Stimulated activated effector memory CD8-positive, alpha-beta T cell treated with anti-CD3 and anti-CD28 coated beads, Interleukin-12 subunit alpha, Interleukin-12 subunit beta, amount 100 ng/mL, for 72 hours (primary cell): ENCODE results near the gene UTP3.

ENCODE experiments used
- ATAC-seq: fragments of 150-1000 bp; cut with Tn5 transposase; 2 replicates; pipeline ENCODE4 v1.10.0; 2021
- DNase-seq, 2 donors: peaks; one replicate each; pipeline ENCODE4 v3.0.0; 2021 to 2022; ENCODE audit warnings: low spot score in 2 of 2
- H3K27ac Mint-ChIP-seq: one replicate; pipeline ENCODE4 v1.8.0; 2022; ENCODE audit warnings: mild to moderate bottlenecking, mixed read lengths
- H3K36me3 Mint-ChIP-seq: one replicate; pipeline ENCODE4 v1.8.0; 2022; ENCODE audit warnings: mild to moderate bottlenecking, mixed read lengths
- H3K4me1 Mint-ChIP-seq: one replicate; pipeline ENCODE4 v1.8.0; 2022; ENCODE audit warnings: mixed read lengths
- H3K4me3 Mint-ChIP-seq: one replicate; pipeline ENCODE4 v1.8.0; 2022; ENCODE audit warnings: mild to moderate bottlenecking, mixed read lengths
- H3K9me3 Mint-ChIP-seq: one replicate; pipeline ENCODE4 v1.8.0; 2022; ENCODE audit warnings: mixed read lengths

The UTP3 gene

GRCh38 chr4:70704931-70705182, 16.5 kb downstream of the UTP3 start:
- ATAC-seq (no peak), DNase-seq (peak in 1 of 2 donors; percentile 75)
- Mint-ChIP-seq H3K4me1 (peaks cover 22% of the 10 kb centered on the region), H3K36me3 (no peaks in the 10 kb centered on the region), H3K9me3 (no peaks in the 10 kb centered on the region), H3K4me3 (peak overlapping the region; percentile 88), H3K27ac (no peak overlapping the region)

GRCh38 chr4:70705183-70706043, 17.1 kb downstream of the UTP3 start:
- no peaks in the 10 kb centered on the region for H3K36me3 Mint-ChIP-seq
- peak; percentile 70 to 89 for DNase-seq
- H3K4me1 Mint-ChIP-seq = peaks cover 22% of the 10 kb centered on the region
- peak; percentile 85 for ATAC-seq
- no peaks in the 10 kb centered on the region for H3K9me3 Mint-ChIP-seq
- peak overlapping the region; percentile 88 for H3K4me3 Mint-ChIP-seq
- H3K27ac Mint-ChIP-seq = peak overlapping the region; percentile 94

GRCh38 chr4:70706044-70706461, 17.7 kb downstream of the UTP3 start:
- Mint-ChIP-seq H3K4me3 (peak overlapping the region; percentile 88), H3K36me3 (no peaks in the 10 kb centered on the region), H3K4me1 (peaks cover 22% of the 10 kb centered on the region), H3K27ac (peak overlapping the region; percentile 94), H3K9me3 (no peaks in the 10 kb centered on the region)
- no peak for ATAC-seq
- DNase-seq = no peak

- DNase-seq (peak in 1 of 2 donors; percentile 44), ATAC-seq (no peak)
- peak overlapping the region; percentile 88 for H3K4me3 Mint-ChIP-seq
- H3K36me3 Mint-ChIP-seq = no peaks in the 10 kb centered on the region
- peak overlapping the region; percentile 94 for H3K27ac Mint-ChIP-seq
- H3K4me1 Mint-ChIP-seq = peaks cover 24% of the 10 kb centered on the region
- no peaks in the 10 kb centered on the region for H3K9me3 Mint-ChIP-seq
Observed at GRCh38 chr4:70706516-70706915, 18.2 kb downstream of the UTP3 start.

- Mint-ChIP-seq H3K9me3 (no peaks in the 10 kb centered on the region), H3K36me3 (no peaks in the 10 kb centered on the region), H3K4me3 (no peak overlapping the region), H3K4me1 (peaks cover 25% of the 10 kb centered on the region), H3K27ac (peak overlapping the region; percentile 40)
- DNase-seq (no peak), ATAC-seq (no peak)
Observed at GRCh38 chr4:70709611-70710205, 21.4 kb downstream of the UTP3 start.

GRCh38 chr4:70711599-70711998, 23.3 kb downstream of the UTP3 start:
- ATAC-seq (no peak), DNase-seq (no peak)
- no peak overlapping the region for H3K27ac Mint-ChIP-seq
- peaks cover 20% of the 10 kb centered on the region for H3K4me1 Mint-ChIP-seq
- no peaks in the 10 kb centered on the region for H3K9me3 Mint-ChIP-seq
- no peaks in the 10 kb centered on the region for H3K36me3 Mint-ChIP-seq
- H3K4me3 Mint-ChIP-seq = peak overlapping the region; percentile 3

GRCh38 chr4:70712150-70712549, 23.8 kb downstream of the UTP3 start:
- no peak for DNase-seq
- no peak overlapping the region for H3K27ac Mint-ChIP-seq
- no peaks in the 10 kb centered on the region for H3K9me3 Mint-ChIP-seq
- no peaks in the 10 kb centered on the region for H3K36me3 Mint-ChIP-seq
- no peak for ATAC-seq
- H3K4me3 Mint-ChIP-seq = peak overlapping the region; percentile 3
- peaks cover 20% of the 10 kb centered on the region for H3K4me1 Mint-ChIP-seq

- Mint-ChIP-seq H3K4me3 (no peak overlapping the region), H3K36me3 (no peaks in the 10 kb centered on the region), H3K27ac (no peak overlapping the region), H3K9me3 (no peaks in the 10 kb centered on the region), H3K4me1 (peaks cover 20% of the 10 kb centered on the region)
- ATAC-seq (no peak), DNase-seq (no peak)
Observed at GRCh38 chr4:70712604-70713452, 24.5 kb downstream of the UTP3 start.

- Mint-ChIP-seq H3K36me3 (no peaks in the 10 kb centered on the region), H3K9me3 (no peaks in the 10 kb centered on the region), H3K4me1 (peaks cover 20% of the 10 kb centered on the region), H3K4me3 (no peak overlapping the region), H3K27ac (no peak overlapping the region)
- ATAC-seq (no peak), DNase-seq (no peak)
Observed at GRCh38 chr4:70713453-70714078, 25.2 kb downstream of the UTP3 start.

- no peak overlapping the region for H3K4me3 Mint-ChIP-seq
- peaks cover 20% of the 10 kb centered on the region for H3K4me1 Mint-ChIP-seq
- no peak for DNase-seq
- no peaks in the 10 kb centered on the region for H3K36me3 Mint-ChIP-seq
- no peak for ATAC-seq
- H3K9me3 Mint-ChIP-seq = no peaks in the 10 kb centered on the region
- H3K27ac Mint-ChIP-seq = peak overlapping the region; percentile 56
Observed at GRCh38 chr4:70714079-70714887, 26.0 kb downstream of the UTP3 start.

- DNase-seq (no peak), ATAC-seq (no peak)
- peaks cover 20% of the 10 kb centered on the region for H3K4me1 Mint-ChIP-seq
- no peaks in the 10 kb centered on the region for H3K36me3 Mint-ChIP-seq
- H3K4me3 Mint-ChIP-seq = no peak overlapping the region
- no peaks in the 10 kb centered on the region for H3K9me3 Mint-ChIP-seq
- peak overlapping the region; percentile 56 for H3K27ac Mint-ChIP-seq
Observed at GRCh38 chr4:70715097-70715496, 26.8 kb downstream of the UTP3 start.

- no peak for ATAC-seq
- Mint-ChIP-seq H3K9me3 (no peaks in the 10 kb centered on the region), H3K4me3 (no peak overlapping the region), H3K4me1 (peaks cover 18% of the 10 kb centered on the region), H3K27ac (no peak overlapping the region), H3K36me3 (peaks cover 7% of the 10 kb centered on the region)
- DNase-seq = no peak
Observed at GRCh38 chr4:70718811-70719604, 30.7 kb downstream of the UTP3 start.

- ATAC-seq (no peak), DNase-seq (no peak)
- Mint-ChIP-seq H3K4me1 (peaks cover 9% of the 10 kb centered on the region), H3K27ac (peak within 1 kb of the TSS; percentile 45), H3K36me3 (peaks cover 7% of the 10 kb centered on the region), H3K9me3 (no peaks in the 10 kb centered on the region), H3K4me3 (peak within 1 kb of the TSS; percentile 25)
Observed at GRCh38 chr4:70721747-70722146, 33.4 kb downstream of the UTP3 start, which contains the start of gene RUFY3. RUFY3 (plus strand) TSS chr4:70721964; CDS start chr4:70722574, 610 bp downstream.
